IPS-18c (cell line): ENCODE data around the gene TDRD9.

Experiments used
- H3K4me3 ChIP-seq: 2 replicates; pipeline ENCODE4 v1.7.0; 2013; ENCODE audit warnings: low read depth, mild to moderate bottlenecking, low read length, moderate library complexity; ENCODE audit not compliant: insufficient read depth
- H3K9me3 ChIP-seq: one replicate; pipeline ENCODE4 v1.6.1; 2013; ENCODE audit warnings: mild to moderate bottlenecking, low read length, moderate library complexity; ENCODE audit not compliant: control insufficient read depth, insufficient read depth

Gene TDRD9

GRCh38 chr14:104086661-104087461, 158.6 kb downstream of the TDRD9 start:
- H3K9me3 ChIP-seq = peaks cover 3% of the 10 kb centered on the region
- H3K4me3 ChIP-seq = no peak overlapping the region

DNA sequence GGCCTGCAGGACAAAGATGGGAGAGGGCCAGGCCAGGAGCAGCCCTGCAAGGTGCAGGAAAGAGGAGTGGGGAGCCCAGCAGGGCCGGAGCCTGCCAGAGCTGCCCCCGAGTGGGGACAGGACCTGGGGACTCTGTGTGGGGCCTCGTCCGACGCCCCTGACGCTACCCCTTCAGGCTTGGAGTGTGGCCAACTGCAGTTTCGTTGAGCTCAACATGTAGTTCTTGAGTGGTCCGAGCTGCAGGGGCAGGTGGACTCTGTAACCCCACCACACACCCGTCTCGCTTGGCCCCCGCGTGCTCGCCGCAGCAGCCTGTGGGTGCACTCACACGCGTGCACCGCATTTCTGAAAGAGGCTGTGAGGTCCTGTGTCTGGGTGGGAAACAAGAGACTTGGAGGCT, 159.2 kb downstream of the TDRD9 start:
- Histone ChIP-seq H3K9me3 (peaks cover 3% of the 10 kb centered on the region), H3K4me3 (no peak overlapping the region)

DNA sequence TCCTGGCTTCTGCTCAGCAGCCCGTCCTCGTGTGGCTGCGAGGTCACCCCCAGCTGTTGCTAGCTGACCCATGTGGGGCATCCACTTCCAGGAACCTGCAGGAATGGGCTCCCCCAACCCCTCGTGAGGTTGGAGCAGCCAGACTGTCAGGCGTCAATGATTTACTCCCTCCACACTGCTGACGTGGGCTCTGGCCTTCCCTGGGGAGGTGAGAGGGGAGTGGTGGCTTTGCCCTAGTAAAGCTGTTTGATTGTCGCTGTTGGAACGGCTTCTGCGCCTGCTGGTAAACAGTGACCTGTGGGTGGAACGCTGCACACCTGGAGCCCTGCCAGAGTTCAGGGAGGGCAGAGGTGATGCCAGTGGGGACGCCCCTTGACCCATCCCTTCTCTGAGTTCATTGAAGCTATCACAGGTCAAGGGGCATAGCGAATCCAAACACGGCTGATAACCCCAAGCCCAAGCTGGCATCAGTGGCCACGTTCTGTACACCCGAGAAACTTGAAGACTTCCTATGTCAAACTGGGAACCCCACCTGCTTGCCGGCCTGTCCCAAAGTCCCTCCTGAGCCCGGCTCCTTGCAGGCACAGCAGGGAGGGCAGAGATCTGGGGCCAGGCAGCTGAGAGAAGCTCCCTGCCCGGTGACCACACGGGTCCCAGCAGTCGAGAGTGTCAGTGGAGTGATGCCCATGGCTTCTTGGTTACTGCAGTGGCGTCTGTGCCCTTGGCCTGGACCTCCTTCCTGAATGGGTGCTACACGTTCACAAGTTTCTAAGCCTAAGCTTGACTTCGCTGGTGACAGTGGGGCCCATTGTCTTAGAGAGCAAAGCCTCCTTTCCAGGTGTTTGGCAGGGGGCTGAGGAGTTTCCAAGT, 160.0 kb downstream of the TDRD9 start:
- H3K9me3 ChIP-seq = peaks cover 3% of the 10 kb centered on the region
- H3K4me3 ChIP-seq = no peak overlapping the region

- Histone ChIP-seq H3K4me3 (no peak overlapping the region), H3K9me3 (peaks cover 3% of the 10 kb centered on the region)
Measured at GRCh38 chr14:104090071-104090748, 162.0 kb downstream of the TDRD9 start.

GRCh38 chr14:104091061-104091926, 163.0 kb downstream of the TDRD9 start:
- H3K9me3 ChIP-seq = peaks cover 3% of the 10 kb centered on the region
- H3K4me3 ChIP-seq = no peak overlapping the region

- Histone ChIP-seq H3K4me3 (no peak overlapping the region), H3K9me3 (peaks cover 3% of the 10 kb centered on the region)
Measured at GRCh38 chr14:104091927-104092771, 163.9 kb downstream of the TDRD9 start.

DNA sequence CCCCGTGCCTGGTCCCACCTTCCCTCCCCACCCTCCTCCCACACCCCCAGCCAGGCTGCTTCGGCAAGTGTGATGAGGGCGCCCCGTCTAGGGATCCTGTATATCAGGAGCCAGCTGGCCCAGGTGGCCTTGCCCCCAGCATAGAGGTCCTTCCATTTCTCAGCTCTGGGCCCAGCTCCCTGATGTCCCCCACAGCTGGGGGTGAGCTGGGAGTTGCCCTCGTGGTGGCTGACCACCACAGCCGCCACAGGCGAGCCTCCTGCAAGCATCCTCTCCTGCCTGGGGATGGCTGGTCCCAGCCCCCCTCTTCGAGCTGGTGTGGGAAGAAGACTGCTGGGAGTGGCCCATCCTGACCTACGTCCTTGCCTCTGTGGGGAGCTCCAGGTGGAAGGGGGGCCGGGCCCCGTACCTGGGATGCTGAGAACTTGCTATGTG, 164.7 kb downstream of the TDRD9 start:
- H3K9me3 ChIP-seq = peaks cover 3% of the 10 kb centered on the region
- no peak overlapping the region for H3K4me3 ChIP-seq

- Histone ChIP-seq H3K4me3 (no peak overlapping the region), H3K9me3 (peaks cover 3% of the 10 kb centered on the region)
Measured at GRCh38 chr14:104093366-104094055, 165.3 kb downstream of the TDRD9 start.

DNA sequence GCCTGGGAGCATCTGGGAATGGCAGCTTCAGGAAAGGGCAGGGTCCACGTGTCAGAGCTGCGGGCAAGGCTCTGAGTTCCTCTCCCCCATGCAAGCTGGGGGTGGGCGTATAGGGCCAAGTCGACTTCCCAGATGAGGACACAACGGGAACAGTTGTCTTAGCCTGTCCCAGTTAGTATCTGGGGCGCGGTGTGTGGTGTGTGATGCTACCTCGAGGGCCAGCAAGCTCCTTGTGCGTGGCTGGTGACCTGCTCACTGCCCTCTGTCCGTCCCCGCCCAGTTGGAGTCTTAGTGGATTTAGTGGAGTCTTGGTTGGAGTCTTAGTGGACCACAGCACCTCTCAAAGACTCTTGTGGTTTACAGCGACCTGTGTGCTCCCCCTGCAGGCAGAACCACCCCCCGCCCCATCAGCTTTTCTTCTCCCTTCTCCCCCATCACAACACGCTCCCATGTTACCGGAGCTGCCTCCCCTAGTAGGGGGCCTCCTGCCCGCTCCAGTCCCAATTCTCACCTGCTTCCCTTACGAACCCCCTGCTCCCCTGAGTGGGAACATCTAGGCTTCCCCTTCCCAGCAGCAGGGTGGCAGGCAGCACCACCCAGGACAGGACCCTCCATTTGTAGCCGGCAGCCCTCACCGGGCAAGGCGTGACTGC, 165.9 kb downstream of the TDRD9 start:
- peaks cover 3% of the 10 kb centered on the region for H3K9me3 ChIP-seq
- H3K4me3 ChIP-seq = no peak overlapping the region; the same call in 1 of the 2 replicates

- Histone ChIP-seq H3K9me3 (peaks cover 3% of the 10 kb centered on the region), H3K4me3 (no peak overlapping the region; the same call in 1 of the 2 replicates)
Measured at GRCh38 chr14:104094709-104095425, 166.6 kb downstream of the TDRD9 start.

DNA sequence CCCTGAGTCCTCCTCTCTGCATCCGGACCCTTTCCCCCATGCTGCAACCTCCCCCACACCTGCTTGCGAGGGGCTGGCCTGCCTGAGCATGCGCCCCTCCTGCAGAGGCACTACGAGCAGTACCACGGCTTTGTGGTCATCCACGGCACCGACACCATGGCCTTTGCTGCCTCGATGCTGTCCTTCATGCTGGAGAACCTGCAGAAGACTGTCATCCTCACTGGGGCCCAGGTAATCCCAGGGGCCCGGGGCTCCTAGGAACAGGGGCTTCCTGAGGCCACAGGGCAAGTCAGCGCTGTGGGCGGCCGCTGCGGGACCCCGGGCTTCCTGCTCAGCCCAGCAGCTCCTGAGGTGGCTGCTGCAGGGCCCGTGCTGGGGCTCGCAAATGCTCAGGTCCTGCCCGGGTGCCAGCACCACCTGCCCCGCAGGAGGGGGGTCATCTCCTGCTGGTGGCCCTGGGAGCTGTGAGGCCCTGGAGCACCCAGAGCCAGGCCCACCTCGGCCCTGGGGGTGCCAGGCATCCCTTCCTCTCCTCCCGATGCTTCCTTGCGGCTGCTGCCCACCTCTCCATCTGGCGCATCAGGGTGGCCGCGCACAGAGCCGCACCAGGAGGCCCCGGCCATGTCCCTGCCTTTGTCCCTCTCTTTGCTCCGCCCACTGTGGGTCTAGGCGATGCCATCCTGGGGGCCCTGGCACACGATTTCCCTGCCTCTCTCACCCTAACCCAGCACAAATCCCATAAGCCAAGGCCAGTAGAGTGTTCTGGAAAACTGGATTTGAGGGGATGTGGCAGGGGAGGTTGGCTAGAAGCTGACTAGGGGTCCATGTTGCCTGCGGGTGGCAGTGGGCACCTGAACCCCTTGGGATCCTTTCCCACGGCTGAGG, 167.4 kb downstream of the TDRD9 start:
- no peak overlapping the region for H3K4me3 ChIP-seq
- H3K9me3 ChIP-seq = no peaks in the 10 kb centered on the region

DNA sequence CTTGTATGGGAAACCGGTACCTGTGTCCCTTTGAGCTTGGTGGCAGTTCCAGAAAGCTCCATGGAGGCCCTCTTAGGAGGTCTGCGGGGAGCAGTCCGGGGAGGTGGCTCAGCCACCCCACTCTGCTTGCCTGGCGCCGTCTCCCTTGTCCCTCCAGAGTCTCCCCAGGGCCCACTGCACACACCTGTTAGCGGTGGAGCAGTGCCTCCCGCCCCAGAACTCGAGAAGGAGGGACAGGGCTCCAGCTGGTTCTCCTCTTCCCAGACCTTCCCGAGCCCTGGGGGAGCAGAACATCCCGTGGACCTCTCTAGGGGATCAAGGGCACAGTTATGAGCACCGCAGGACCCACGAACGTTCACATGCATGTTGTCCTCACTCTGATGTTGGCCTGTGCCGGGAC, 168.1 kb downstream of the TDRD9 start:
- Histone ChIP-seq H3K4me3 (no peak overlapping the region), H3K9me3 (no peaks in the 10 kb centered on the region)

DNA sequence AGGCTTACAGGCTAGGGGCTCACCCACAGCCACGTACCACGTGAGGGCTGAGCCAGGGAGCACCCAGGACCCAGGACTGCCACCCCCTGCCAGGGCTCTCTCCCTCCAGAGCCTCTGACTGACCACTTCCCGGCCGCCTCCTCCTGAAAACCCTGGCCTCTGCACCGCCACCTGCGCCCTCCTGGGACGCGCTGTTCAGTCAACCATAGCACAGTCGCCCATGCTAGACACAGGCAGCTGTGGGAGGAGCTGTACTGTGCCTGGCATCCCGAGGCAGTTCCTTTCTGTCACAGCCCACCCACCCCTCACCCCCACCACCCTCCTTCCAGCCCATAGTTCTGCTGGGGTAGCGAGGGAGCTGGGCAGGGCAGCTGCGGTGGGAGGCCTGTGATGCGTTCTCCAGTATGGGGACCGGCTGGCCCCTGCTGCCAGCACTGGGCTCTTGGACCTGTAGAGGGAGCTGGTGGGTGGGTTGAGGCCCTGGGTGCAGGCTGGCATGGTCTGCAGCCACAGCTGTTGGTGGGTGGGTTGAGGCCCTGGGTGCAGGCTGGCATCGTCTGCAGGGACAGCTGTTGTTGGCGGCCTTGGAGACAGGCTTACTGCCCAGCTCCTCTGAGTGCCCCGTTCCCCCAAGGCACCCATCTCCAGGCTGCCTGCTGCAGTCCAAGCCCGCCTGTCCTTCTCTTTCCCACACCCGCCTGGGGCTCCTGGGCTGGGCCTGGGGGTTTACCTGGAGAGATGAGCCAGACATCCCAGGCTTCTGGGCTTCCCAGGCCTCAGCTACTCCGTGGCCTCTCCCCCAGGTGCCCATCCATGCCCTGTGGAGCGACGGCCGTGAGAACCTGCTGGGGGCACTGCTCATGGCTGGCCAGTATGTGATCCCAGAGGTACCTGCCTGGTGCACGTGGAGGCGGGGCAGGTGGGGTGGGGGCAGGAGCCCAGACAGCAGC, 168.8 kb downstream of the TDRD9 start:
- Histone ChIP-seq H3K4me3 (no peak overlapping the region), H3K9me3 (no peaks in the 10 kb centered on the region)
